HG03378 (cell line): ENCODE data around the gene ASPHD1.
"Not testable (repeated sequence)": the region's sequence is repeated elsewhere in the genome, so short reads cannot be mapped to it uniquely, and the experiment has no call there.

Experiments used
- ATAC-seq: cut with Tn5 transposase; IDR thresholded peaks from one replicate; pipeline ENCODE4 v1.9.1; 2021; ENCODE audit warnings: mild to moderate bottlenecking, moderate library complexity; ENCODE audit not compliant: unreplicated experiment

The ASPHD1 gene

GRCh38 chr16:29876594-29877249, 23.6 kb upstream of the ASPHD1 start:
- no peak for ATAC-seq

DNA sequence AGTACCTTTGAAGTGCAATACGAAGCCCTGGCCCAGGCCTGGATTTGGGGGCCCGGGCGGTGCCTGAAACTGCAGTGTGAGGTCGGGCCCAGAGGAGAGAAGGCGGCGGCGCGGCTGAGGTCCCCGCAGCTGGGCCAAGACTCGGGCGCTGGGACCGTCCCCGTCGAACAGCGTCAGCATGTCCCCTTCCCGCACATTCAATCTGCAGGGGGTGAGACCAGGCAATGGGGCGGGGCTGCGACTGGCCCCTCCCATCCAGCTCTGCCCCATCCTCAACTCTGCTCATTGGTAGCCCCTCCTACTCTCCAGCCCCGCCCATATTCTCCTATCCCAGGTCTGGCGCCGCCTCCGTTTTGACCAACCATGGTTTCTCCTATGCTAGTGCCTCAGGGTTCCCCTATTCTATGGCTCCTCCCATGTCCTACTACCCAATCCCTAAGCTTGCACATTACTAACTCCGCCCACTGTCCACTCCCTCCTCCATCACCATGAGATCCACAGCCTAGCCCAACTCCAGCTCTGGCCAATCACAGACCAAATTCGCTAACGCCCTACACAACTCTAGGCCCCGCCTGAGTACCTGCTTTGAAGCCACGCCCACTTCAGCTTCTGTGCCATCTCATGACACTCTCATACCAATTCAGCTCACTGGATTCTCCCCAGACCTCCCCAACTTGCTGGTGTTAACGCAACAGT, 22.9 kb upstream of the ASPHD1 start:
- ATAC-seq, result no peak

DNA sequence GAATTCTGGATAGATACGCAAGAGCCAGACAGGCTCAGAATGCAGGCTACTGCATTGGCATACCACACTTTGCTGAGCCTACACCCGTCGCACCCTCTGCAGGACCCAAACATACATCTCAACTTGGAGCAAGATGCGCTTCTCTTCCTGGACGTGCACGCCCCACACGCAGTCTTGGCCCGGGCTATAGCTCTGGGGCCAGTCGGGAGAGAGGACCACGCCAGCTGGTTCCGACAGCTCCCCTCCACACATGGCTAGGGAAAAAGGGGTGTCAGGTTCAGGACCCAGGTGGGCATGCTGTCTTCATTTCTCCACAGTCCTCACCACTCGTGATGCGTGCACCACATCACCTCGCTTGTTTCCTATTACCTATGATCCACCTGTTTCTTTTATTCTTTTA, 22.1 kb upstream of the ASPHD1 start:
- no peak for ATAC-seq

- no peak for ATAC-seq
Observed at GRCh38 chr16:29881050-29881449, 19.2 kb upstream of the ASPHD1 start.

DNA sequence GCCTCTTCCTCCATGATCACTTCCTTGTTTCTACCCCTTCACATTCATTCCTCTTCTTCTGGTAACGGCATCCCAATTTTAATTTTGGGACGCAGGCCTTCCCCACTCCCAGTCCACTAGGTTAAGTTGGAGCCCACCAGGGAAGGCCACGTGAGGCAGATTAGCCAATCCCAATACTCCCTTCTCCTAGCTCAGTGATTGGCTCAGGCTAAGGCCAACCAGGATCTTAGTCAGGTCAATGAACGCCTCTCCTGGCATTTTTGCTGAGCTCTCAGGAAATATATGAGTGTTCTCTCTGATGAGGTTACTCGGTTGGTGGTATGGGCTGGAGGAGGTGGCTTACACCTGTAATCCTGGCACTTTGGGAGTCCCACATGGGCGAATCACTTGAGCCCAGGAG, 16.3 kb upstream of the ASPHD1 start:
- no peak for ATAC-seq

- ATAC-seq, result not testable (repeated sequence)
Observed at GRCh38 chr16:29889372-29889771, 10.9 kb upstream of the ASPHD1 start.

- ATAC-seq, result no peak
Observed at GRCh38 chr16:29891525-29892457, 8.5 kb upstream of the ASPHD1 start.

DNA sequence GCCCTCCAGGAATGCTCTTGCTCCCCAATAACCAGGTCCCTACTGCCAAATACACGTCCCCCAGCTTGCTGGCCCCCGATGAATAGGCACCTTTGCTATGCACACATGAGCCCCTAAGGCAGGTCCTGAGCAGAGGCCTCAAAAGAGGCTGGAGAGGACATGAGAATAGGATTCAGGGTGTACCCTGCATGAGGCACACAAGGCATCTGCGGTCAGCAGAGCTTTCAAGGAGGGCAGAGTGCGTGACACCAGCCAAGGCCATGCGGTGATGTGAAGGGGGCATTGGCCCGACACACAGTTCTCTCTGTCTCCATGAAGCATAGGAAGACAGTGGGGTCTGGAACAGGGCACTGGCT, 7.9 kb upstream of the ASPHD1 start:
- no peak for ATAC-seq

DNA sequence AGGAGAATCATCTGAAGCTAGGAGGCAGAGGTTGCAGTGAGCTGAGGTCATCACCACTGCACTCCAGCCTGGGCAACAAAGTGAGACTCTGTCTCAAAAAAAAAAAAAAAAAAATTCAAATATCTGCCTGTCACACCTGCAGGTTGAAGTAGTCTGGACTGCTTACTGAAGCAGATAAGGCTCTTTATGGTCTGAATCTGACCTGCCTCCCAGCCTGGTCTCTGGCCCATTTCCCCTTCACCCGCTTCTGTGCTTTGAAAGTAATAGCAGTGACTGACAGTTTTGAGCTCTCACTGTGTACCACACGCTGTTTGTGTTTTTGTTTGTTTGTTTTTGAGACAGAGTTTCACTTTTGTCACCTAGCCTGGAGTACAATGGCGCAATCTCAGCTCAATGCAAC, 6.7 kb upstream of the ASPHD1 start:
- ATAC-seq, result no peak

DNA sequence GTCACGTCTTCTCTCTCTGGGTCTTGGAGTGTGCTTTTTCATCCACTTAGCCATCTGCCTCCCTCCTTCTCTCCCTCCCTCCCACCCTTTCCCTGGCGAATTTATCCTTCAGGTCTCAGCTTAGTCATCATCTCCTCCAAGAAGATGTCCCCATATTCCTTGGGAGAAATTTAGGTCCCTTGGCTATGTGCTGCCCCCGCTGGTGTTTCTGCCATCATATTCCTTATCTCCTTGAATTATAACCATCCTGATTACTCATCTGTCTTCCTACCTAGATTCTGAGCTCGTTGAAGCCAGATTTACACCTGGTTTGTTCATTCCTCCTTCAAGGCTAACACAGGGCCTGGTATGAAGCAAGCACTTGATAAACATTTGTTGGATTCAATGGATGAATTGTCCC, 5.9 kb upstream of the ASPHD1 start:
- ATAC-seq, result no peak

GRCh38 chr16:29896841-29897240, 3.4 kb upstream of the ASPHD1 start:
- no peak for ATAC-seq

DNA sequence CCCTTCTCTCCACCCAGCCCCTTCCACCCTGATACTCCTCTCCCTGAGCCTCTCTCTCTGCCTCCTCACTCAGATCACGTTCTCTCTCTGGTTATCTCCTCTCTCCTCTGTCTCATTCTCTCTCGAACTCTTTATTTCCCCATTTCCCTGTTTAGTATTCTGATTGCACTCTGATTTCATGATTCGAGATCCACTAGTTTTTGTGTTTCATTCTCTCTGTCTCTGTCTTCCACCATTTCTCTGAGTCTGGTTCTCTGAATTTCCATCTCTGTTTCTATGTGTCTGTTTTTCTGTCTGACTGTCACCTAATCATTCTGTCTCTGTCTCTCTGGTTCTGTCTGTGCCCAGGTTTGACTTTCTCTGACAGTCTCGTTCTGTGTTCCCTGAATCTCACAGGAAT, 3.0 kb upstream of the ASPHD1 start:
- no peak for ATAC-seq

DNA sequence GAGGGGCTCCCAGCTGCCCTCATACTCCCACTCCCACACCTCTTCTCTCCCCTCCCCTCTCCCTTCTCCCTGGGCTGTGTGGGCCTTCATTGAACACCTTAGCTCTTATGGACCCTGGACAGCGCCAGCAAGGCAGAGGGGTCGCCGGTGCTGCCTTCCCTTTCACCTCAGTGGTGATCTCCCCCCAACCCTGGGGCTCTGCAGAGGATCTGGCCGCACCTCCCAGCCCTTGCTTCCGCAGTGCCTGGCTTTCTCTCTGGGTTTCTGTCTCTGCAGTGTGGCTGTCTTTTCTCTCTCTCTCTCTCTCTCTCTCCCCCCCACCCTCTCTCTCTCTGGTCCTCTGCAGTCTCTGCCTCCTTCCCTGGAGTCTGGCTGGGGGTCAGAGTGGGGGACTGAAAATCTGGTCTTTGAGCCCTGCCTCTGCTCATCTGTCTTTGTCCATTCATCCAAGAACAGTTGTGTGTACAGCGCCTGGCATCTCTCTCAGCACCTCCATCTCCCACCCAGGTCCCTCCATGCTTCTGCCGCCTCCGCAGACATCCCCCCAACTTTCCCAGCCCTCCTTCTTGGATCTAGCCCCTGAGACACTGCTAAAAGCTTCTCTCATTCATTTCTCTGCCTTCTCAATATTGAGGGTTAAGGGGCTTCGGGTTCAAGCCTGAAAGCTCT, 2.0 kb upstream of the ASPHD1 start:
- no peak for ATAC-seq

- ATAC-seq, result no peak
Observed at GRCh38 chr16:29898804-29899515, 1.3 kb upstream of the ASPHD1 start.

DNA sequence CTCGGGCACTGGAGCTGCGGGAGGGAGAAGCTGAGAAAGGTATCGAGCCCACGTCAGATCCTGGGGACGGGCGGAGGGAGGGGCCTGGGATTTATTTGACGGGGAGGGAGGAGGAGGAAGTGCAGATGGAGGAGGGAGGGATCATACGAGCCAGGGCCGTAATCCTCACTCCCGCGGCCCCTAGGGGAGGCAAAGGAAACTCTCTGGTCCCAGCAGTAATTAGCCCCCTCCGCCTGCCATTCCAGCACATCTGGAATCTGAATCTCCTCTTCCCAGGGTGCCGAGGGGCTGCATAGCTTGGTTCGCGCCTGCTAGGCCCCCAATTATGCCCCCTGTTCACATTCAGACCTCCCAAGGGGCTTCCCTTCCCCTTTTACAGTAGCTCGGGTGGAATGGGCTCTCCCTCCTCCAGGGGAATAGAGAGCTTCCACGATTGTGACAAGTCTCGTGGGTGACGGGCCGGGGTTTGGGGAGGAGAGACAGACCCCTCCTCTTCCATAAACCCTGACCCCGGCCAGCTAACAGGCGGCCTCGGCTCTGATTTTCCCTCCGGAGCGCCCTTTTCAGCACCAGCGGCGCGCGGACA, 679 bp upstream of the ASPHD1 start, which contains the start of gene SEZ6L2:
TSS of gene SEZ6L2 (minus strand) at position 35 of the 586 bp plus-strand sequence. CDS start 531 bp downstream, outside the sequence.
- no peak for ATAC-seq

- ATAC-seq, result no peak
Observed at GRCh38 chr16:29900888-29901606, 759 bp downstream of the ASPHD1 start.

- ATAC-seq, result no peak
Observed at GRCh38 chr16:29901607-29901945, 1.3 kb downstream of the ASPHD1 start.

DNA sequence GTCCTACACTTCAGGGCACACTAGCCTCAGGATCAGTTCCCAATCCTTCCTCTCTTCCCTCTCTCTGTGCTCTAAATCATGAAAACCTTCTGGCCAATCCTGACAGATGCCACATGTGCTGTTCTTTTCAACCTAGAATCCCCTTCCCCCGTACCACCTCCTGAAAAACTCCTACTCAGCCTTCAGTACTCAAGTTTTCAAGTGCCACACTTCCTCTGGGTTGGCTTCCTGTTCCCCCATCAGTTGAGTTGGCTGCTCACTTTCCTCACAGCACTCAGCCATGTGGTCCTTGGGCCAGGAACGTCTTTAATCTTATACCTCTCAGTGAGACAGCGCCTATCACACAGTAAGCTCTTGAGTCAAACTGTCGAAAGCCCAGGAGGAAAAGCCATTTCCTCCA, 3.3 kb downstream of the ASPHD1 start:
- no peak for ATAC-seq

- no peak for ATAC-seq
Observed at GRCh38 chr16:29904947-29905346, 4.7 kb downstream of the ASPHD1 start.

GRCh38 chr16:29905668-29906067, 5.4 kb downstream of the ASPHD1 start:
- ATAC-seq, result no peak
